Raji (cell line): ENCODE data around the gene ZNF84.
A peak's percentile ranks its signal among the peaks of the same experiment; 100 is the strongest.

Source experiments
- POLR2A ChIP-seq: IDR thresholded peaks from 2 replicates; pipeline ENCODE4 v1.6.1; 2011; ENCODE audit warnings: low read depth, low read length, control low read depth; ENCODE audit not compliant: insufficient read depth

ZNF84 gene

DNA sequence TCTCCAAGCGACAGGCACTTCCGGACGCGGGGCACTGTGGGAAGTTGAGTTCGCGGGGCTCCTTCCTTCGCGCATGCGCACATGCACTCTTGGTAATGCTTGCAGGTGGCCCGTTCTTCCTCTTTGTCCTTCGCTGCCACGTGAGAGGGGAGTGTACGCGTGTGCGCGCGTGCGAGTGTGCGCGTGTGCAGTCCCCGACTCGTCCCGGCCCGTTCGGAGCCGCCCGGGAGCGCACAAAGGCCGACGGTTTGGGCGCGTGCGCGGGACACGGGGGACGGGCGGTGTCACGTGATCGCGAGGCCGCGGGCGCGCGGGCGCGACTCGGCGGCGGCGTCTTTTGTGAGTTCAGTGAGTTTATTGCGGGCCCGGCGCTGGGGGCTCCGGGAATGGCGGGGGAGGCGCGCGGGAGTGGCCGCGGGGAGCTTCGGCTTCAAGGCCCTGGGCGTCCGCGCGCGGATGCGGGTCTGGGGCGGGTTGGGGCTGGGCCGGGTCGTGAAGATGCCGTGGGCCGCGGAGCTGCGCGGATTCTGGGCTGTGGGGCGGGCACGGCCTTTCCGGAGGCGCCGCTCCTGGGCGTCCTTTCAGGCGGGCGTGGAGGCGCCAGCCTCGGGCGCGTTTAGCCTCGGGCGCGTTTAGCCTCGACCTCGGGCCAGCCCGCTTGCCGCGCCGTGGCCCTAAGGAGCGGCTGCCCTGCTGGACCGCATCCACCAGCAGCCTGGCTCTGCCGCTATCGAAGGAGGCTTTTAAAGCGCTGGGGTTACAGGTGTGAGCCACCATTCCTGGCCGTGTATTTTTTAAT is at the start of gene ZNF84:
Gene ZNF84 (plus strand): TSS at position 303 of the 799 bp plus-strand sequence. CDS start 3,959 bp downstream, outside the sequence.
- TF ChIP-seq POLR2A, result 0 out of 2 replicates have a peak, but pooled peaks have one; percentile 21

DNA sequence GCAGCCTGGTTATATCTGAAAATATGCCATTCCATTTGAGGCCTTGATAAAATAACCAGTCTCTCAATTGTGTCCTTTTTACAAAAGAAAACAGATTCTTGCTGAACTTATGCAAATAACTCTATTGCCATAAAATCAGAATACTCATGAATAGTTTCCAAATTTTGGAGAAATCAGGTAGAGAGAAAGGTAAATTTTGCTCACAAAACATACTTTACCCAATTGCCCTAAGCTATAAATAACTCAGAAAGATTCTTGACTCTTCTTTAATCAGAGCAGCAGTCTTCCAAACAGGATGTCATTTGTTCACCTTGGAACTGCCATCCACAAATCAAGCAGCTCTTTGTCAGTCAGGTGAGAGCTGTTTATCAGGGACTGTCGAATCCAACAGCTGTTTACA is 38.6 kb upstream of the ZNF84 start:
- TF ChIP-seq POLR2A, result no peak

DNA sequence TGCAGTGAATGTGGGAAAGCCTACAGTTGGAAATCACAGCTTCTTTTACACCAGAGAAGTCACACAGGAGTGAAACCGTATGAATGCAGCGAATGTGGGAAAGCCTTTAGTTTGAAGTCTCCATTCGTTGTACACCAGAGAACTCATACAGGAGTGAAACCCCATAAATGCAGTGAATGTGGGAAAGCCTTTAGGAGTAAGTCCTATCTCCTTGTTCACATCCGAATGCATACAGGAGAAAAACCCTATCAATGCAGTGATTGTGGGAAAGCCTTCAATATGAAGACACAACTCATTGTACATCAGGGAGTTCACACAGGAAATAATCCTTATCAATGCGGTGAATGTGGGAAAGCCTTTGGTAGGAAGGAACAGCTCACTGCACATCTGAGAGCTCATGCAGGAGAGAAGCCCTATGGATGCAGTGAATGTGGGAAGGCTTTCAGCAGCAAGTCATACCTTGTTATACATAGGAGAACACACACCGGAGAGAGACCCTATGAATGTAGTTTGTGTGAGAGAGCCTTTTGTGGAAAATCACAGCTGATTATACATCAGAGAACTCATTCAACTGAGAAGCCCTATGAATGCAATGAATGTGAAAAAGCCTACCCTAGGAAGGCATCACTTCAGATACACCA is 26.5 kb upstream of the ZNF84 start:
- no peak for TF ChIP-seq POLR2A

DNA sequence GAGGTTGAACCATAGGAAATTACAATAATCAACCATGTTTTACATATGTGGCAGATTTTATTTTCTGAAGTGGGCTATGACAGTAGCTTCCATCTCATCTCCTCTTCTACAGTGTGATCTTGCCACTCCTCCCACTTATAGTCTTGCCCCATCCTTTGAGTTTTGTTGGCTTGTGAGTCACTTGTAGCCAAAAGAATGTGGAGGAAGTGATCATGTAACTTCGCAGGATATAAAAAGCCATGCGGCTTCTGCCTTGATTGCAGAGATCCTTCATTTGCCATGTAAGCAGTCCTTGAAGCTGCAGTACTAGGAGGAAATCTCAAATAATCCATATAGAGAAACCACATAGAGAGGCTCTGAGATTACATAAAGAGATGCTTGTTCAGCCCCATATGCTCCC is 13.7 kb upstream of the ZNF84 start:
- TF ChIP-seq POLR2A, result no peak

DNA sequence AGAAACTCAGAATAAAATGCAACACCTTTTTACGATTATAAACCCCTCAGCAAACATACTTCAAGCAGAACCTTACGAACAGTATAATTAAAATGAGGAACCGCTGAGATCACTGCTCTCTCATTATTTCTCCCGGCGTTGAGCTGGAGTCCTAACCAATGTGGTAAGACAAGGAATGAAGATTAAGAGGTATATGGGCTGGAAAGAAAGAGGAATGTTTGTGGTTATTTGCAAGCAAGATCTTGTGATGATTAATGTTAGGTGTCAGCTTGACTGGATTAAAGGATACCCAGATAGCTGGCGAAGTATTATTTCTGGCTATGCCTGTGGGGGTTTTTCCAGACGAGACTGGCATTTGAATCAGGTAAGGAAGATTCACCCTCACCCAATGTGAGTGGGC is 10.3 kb upstream of the ZNF84 start:
- no peak for TF ChIP-seq POLR2A

DNA sequence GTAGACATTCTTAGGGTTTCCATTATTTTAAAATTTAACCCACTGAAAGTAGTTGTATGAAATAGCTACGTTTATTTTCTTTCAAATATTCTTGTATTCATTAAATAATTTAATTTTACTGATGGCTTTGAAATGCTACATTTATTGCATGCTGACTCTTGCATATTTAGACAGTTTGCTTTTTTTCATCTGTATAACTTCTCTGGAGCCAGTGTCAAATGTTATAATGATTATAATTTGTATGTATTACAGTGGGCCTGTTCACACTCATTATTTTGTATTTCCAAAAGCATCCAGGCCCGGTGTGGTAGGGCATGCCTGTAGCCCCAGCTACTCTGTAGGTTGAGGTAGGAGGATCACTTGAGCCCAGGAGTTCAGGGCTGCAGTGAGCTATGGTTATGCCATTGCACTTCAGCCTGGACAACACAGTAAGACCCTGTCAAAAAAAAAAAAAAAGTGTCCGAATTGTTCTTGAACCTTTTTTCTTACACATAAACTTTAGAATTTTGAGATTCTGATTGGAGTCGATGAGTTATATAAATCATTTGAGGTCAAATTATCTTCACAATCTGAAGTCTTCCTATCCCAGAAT is 905 bp downstream of the ZNF84 start:
- no peak for TF ChIP-seq POLR2A

DNA sequence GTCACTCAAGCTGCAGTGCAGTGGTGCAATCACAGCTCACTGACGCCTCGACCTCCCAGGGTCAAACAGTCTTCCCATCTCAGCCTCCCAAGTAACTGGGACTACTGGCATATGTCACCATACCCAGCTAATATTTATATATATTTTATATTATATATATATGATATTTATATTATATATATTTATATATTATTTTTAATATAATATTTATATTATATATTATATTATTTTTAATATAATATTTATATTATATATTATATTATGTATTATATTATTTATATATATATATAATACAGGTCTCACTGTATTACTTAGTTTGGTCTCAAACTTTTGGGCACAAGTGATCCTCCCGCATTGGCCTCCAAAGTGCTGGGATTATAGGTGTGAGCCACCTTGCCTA is 9.4 kb downstream of the ZNF84 start:
- TF ChIP-seq POLR2A, result no peak

DNA sequence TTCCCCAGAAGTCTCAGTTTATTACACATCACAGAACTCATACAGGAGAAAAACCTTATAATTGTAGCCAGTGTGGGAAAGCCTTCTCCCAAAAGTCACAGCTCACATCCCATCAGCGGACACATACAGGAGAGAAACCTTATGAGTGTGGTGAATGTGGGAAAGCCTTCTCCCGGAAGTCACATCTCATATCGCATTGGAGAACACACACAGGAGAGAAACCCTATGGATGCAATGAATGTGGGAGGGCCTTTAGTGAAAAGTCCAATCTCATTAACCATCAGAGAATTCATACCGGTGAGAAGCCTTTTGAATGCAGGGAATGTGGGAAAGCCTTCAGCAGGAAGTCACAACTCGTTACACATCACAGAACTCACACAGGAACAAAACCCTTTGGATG is 20.1 kb downstream of the ZNF84 start:
- TF ChIP-seq POLR2A, result no peak

DNA sequence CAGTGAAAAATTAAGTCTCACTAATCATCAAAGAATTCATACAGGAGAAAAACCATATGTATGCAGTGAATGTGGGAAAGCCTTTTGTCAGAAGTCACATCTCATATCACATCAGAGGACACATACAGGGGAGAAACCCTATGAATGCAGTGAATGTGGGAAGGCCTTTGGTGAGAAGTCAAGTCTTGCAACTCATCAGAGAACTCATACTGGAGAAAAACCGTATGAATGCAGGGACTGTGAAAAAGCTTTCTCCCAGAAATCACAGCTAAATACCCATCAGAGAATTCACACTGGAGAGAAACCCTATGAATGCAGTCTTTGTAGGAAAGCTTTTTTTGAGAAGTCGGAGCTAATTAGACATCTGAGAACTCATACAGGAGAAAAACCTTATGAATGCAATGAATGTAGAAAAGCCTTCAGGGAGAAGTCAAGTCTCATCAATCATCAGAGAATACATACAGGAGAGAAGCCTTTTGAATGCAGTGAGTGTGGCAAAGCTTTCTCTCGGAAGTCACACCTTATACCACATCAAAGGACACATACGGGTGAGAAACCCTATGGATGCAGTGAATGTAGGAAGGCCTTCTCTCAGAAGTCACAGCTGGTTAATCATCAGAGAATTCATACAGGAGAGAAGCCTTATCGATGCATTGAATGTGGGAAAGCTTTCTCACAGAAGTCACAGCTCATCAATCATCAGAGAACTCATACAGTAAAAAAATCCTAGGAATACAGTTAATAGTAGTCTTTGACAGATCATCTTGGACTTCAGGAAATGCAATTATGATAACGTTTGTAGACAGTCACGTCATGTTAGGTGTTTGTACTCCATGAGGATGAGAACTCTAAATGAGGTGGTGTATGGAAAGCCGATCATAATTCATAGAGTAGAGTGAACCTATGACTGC is 21.1 kb downstream of the ZNF84 start:
- TF ChIP-seq POLR2A, result no peak

DNA sequence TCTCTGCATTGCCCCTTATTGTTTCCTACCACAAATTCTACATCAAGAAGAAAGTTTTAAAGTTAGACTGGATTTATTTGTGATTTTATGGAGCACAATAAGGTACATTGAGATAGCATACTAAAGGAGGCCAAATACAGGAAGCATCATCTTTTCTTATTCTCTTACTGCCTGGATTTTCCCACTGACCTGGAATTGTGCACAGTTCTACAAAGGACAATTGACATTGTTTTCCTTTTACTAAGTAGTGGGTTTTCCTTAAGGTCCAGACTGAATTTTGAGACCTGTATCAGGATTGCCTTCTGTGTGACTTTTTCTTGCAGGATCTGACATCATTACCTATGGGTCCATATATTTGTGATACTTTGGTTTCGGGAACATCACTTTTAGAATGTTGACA is 24.6 kb downstream of the ZNF84 start:
- no peak for TF ChIP-seq POLR2A

DNA sequence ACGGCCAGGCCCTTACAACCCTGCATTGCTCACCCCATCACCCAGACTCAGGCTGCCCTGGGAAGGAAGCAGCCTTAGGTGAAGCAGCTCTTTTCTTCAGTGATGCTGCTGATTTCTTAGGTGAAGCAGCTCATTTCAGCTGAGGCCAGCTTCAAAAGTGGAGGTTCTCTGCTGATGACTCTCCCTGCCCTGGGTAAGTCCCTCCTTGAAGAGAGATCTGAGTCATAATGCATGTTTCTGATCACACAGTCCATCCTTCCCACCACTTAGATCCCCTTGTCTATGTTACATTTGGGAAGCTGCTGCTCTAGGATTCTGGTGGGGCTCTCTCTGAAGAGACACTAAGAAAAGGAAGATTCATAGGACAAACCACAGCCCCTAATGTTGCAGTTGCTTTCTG is 26.2 kb downstream of the ZNF84 start:
- no peak for TF ChIP-seq POLR2A

DNA sequence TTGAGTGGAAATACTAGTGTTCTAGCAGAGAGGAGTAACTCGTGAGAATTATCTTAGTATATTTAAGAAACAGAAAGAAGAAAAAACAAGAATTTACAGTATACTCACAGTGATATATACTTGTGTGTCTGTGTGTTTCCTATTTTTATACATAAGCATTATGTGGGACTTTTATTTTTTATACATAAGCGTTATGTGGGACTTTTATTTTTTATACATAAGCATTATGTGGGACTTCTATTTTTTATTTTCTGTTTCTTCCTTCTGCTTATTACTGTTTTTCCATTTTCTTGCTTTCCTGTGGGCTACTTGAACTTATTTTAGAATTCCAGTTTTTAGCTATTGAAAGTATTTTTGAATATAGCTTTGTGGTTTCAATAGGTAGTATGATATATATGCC is 36.5 kb downstream of the ZNF84 start:
- TF ChIP-seq POLR2A, result no peak

DNA sequence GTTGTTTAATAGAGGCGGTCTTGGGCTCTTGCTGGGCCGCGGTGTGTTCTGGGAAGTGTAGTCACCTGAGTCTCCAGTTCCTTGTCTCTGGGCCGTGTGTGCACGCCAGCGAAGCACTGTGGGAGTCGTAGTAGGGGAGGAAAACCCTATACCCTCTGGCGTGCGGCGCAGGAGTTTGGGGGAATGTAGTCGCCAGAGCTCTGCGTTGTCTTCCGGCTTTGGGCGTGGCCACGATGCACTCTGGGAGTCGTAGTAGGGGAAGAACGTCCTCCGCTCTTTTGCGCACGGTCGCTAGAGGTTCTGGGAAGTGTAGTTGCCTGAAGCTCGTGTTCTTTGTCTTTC is 42.7 kb downstream of the ZNF84 start:
- no peak for TF ChIP-seq POLR2A

DNA sequence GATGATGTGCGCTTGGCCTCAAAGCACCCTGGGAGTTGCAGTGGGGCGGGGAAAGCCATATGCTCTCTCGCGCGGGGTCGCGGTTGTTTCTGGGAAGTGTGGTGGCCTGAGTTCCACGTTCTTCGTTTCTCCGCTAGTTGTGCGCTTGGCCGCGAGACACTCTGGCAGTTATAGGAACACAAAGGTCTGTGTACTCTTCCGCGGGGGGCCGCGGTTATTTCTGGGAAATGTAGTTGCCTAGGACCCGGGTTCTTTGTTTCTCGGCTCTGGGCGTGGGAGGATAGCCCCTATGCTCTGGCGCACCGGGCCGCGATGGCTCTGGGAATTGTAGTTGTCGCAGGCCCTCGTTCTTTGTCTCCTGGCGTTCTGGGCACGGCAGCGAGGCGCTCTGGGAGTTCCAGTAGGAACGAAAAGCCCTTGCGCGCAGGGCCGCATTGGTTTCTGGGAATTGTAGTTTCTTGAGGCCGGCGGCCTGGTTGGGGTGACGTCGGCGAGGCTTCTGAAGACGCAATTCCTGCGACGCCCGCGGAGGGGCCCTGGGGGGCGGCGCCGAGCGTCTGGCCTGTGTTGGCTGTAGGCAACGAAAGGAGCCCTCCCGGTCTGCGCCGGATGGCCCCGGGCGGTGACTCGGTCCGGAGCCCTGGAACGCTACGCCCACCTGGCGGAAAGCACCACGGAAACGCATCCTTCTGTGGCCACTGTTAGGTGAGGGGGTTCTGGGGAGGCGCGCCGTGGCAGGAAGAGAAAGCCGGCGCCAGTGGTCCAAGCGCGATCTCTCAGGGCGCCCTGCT is 43.3 kb downstream of the ZNF84 start, which contains the start of gene ZNF140:
Gene ZNF140 (plus strand): TSS at position 556 of the 791 bp plus-strand sequence. CDS start 398 bp downstream, outside the sequence.
- peak; percentile 32; the same call in 1 of the 2 replicates for TF ChIP-seq POLR2A
